ENCODE data around the gene COMT. TPM values are rescaled to one million over a fixed set of nuclear protein-coding genes. Genes with fewer than 3 reads are reported as not detected.

COMT gene
- total RNA-seq, 1 donor from 2014 or later: 1.3 TPM

DNA sequence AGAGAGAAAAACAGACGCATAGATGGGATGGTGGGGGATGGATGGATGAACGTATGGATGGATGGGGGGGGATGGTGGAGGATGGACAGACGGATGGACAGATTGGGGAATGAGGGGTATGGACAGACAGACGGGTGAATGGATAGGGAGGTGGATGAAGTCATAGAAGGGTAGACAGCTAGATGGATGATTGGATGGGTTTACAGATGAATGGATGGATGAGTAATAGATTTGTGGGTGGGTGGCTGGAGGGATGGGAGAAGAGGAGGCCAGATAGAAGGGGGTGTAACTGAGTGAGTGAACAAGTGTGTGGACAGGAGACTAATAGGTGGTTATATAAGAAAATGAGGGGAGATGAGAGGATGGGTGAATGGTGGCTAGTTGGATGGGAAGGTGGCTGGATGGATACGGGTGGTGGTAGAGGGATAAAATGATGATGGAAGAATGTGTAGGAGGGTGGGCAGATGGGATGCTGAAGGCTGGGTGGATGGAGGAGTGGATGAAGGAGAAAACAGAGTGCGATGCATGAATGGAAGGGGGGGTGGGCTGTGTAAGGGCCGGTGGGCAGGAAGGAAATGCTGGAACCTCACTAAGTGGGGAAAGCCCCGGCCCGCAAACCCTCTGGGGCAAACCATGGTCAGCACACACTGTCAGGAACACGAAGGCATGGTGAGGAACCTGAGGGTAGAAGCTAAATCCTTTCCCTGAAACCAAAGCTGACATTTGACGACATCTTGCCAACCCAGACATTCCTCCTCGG, 53.5 kb downstream of the COMT start:
- Histone ChIP-seq H3F3A (ENCODE audit: low read depth) (peaks cover 15% of the 10 kb centered on the region), H3K9me3 (ENCODE audit: low read depth) (no peaks in the 10 kb centered on the region), H2AFZ (replicated peaks) (no peak overlapping the region), H3K36me3 (no peaks in the 10 kb centered on the region), H3K4me1 (peaks cover 28% of the 10 kb centered on the region), H4K20me1 (ENCODE audit: low read depth) (no peaks in the 10 kb centered on the region), H3K27ac (no peak overlapping the region), H3K9ac (no peak overlapping the region), H3K79me2 (ENCODE audit: low read depth) (no peaks in the 10 kb centered on the region), H3K4me2 (no peak overlapping the region), H3K4me3 (no peak overlapping the region), H3K27me3 (no peaks in the 10 kb centered on the region)
- Mint-ChIP-seq H3K36me3 (no peaks in the 10 kb centered on the region), H3K4me3 (no peak overlapping the region), H3K27ac (no peak overlapping the region), H3K9me3 (no peaks in the 10 kb centered on the region), H3K27me3 (ENCODE audit: insufficient read depth, low read depth) (peaks cover 10% of the 10 kb centered on the region), H3K4me1 (peaks cover 41% of the 10 kb centered on the region)
- no peak for DNase-seq (ENCODE audit: low spot score)
- no peak for TF ChIP-seq EZH2phosphoT487 (IDR thresholded peaks at IDR 0.05)
- TF ChIP-seq CTCF (IDR thresholded peaks at IDR 0.05): no peak
- TF ChIP-seq EZH2 (IDR thresholded peaks at IDR 0.05): no peak

- peaks cover 49% of the 10 kb centered on the region for H3K4me1 Mint-ChIP-seq
- peak overlapping the region; percentile 58 for H3K27ac Mint-ChIP-seq
- H3K4me3 Mint-ChIP-seq: no peak overlapping the region
- Histone ChIP-seq H2AFZ (replicated peaks) (no peak overlapping the region), H3K4me1 (peaks cover 33% of the 10 kb centered on the region), H3F3A (ENCODE audit: low read depth) (peaks cover 15% of the 10 kb centered on the region), H3K27me3 (no peaks in the 10 kb centered on the region), H4K20me1 (ENCODE audit: low read depth) (no peaks in the 10 kb centered on the region), H3K79me2 (ENCODE audit: low read depth) (no peaks in the 10 kb centered on the region), H3K4me3 (no peak overlapping the region), H3K36me3 (no peaks in the 10 kb centered on the region), H3K27ac (no peak overlapping the region), H3K9ac (no peak overlapping the region), H3K4me2 (no peak overlapping the region), H3K9me3 (ENCODE audit: low read depth) (no peaks in the 10 kb centered on the region)
- peaks cover 9% of the 10 kb centered on the region for H3K27me3 Mint-ChIP-seq (ENCODE audit: insufficient read depth, low read depth)
- DNase-seq (ENCODE audit: low spot score): no peak
- TF ChIP-seq CTCF (IDR thresholded peaks at IDR 0.05) (no peak), EZH2phosphoT487 (IDR thresholded peaks at IDR 0.05) (no peak), EZH2 (IDR thresholded peaks at IDR 0.05) (no peak)
- H3K36me3 Mint-ChIP-seq: no peaks in the 10 kb centered on the region
- H3K9me3 Mint-ChIP-seq: peaks cover 2% of the 10 kb centered on the region
Measured at GRCh38 chr22:19995611-19996339, 54.2 kb downstream of the COMT start.

- peaks cover 53% of the 10 kb centered on the region for H3K4me1 Mint-ChIP-seq
- no peaks in the 10 kb centered on the region for H3K36me3 ChIP-seq
- H3K27me3 Mint-ChIP-seq (ENCODE audit: insufficient read depth, low read depth): peaks cover 10% of the 10 kb centered on the region
- peaks cover 2% of the 10 kb centered on the region for H3K9me3 Mint-ChIP-seq
- H3K27ac ChIP-seq: no peak overlapping the region
- peaks cover 15% of the 10 kb centered on the region for H3F3A ChIP-seq (ENCODE audit: low read depth)
- no peaks in the 10 kb centered on the region for H3K79me2 ChIP-seq (ENCODE audit: low read depth)
- no peak for DNase-seq (ENCODE audit: low spot score)
- no peak overlapping the region for H3K4me3 ChIP-seq
- peaks cover 33% of the 10 kb centered on the region for H3K4me1 ChIP-seq
- no peaks in the 10 kb centered on the region for H4K20me1 ChIP-seq (ENCODE audit: low read depth)
- H3K9ac ChIP-seq: no peak overlapping the region
- H3K4me2 ChIP-seq: no peak overlapping the region
- no peaks in the 10 kb centered on the region for H3K27me3 ChIP-seq
- H2AFZ ChIP-seq (replicated peaks): no peak overlapping the region
- H3K36me3 Mint-ChIP-seq: no peaks in the 10 kb centered on the region
- peak overlapping the region; percentile 58 for H3K27ac Mint-ChIP-seq
- no peaks in the 10 kb centered on the region for H3K9me3 ChIP-seq (ENCODE audit: low read depth)
- no peak overlapping the region for H3K4me3 Mint-ChIP-seq
- TF ChIP-seq EZH2phosphoT487 (IDR thresholded peaks at IDR 0.05) (no peak), CTCF (IDR thresholded peaks at IDR 0.05) (no peak)
Measured at GRCh38 chr22:19996694-19997384, 55.3 kb downstream of the COMT start.
